Smooth muscle cell of the brain vasculature (primary cell): ENCODE measurements around the gene SH3GL3.

Experiments used
- DNase-seq: peaks from one replicate; pipeline ENCODE4 v3.0.0-alpha.2; 2012; ENCODE audit warnings: low read depth, low spot score

Gene SH3GL3

GRCh38 chr15:83462953-83463433, 15.9 kb downstream of the SH3GL3 start:
- no peak for DNase-seq

GRCh38 chr15:83470887-83471286, 23.7 kb downstream of the SH3GL3 start:
- DNase-seq: no peak

- no peak for DNase-seq
These were observed 24.2 kb downstream of the SH3GL3 start for GRCh38 chr15:83471307-83471866.

DNA sequence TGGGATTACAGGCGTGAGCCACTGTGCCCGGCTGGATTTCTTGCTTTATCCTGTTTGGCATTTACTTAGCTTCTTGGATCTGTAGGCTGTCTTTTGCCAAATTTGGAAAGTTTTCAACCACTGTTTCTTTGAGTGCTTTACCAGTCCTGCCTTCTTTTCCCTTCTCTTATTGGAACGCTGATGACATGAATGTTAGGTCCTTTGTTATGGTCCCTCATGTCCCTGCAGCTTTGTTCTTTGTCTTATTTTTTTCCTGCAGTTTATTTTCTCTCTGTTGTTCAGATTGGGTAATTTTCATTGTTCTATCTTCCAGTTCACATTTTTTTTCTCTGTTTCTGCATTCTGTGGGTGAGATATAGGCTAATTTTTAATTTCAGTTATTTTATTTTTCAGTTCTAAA, 25.0 kb downstream of the SH3GL3 start:
- DNase-seq: no peak

DNA sequence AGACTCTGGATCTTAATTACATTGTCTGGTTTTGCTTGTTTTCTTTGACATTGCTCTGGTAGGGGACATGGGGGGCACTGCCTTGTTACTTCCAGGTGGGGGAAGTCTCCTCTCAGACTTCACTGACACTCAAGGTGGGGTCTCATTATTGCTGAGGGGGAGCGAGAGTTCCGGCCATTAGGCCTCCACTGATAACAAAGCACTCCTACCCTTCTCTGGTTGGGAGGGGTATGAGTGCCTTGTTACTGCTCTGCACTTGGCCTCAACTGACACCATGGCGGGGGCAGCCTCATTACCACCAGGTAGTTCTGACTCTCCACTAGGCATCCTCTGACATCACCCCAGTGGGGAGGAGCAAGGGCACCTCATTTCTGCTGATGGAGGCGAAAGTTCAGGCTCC, 25.7 kb downstream of the SH3GL3 start:
- DNase-seq: no peak

- no peak for DNase-seq
These were observed 27.4 kb downstream of the SH3GL3 start for GRCh38 chr15:83474578-83474977.

GRCh38 chr15:83475551-83475950, 28.4 kb downstream of the SH3GL3 start:
- DNase-seq: no peak

- no peak for DNase-seq
These were observed 28.9 kb downstream of the SH3GL3 start for GRCh38 chr15:83476066-83476465.

- no peak for DNase-seq
These were observed 29.6 kb downstream of the SH3GL3 start for GRCh38 chr15:83476708-83477107.

GRCh38 chr15:83477172-83477807, 30.1 kb downstream of the SH3GL3 start:
- DNase-seq: no peak

DNA sequence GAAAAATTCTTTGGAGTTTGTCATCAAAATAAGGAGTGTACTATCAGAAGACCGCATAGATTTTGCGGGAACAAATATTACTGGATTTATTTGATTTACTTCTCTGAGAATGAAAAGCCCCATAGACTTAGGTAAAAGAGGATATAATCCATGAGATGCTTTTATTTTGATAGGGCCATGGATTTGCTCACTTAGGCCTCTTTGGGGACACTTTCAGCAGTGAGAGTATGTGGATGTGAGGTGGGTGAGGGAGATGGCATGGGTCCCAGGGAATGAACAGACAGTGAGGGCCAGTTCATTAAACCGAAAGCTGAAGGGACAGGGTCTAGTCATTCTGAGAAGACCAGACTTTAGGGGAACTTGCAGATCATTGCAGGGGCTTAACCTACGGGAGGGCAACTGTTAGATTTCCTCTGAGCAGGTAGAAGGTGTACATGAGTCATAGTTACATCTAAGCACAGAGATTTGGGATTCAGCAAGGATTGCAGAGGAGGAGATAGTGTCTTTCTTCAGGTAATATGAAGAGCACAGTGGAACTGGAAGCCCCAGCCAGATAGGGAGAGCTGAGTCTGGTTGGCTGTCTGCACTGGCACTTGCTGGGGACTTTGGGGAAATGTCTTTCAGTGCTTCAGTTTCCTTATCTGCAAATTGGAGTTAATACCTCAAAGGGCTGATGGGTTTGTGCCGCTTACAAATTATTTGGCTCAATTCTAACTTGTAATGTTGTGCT, 30.8 kb downstream of the SH3GL3 start:
- no peak for DNase-seq

GRCh38 chr15:83483612-83484011, 36.5 kb downstream of the SH3GL3 start:
- no peak for DNase-seq

- DNase-seq: no peak
These were observed 37.5 kb downstream of the SH3GL3 start for GRCh38 chr15:83484636-83485035.

- DNase-seq: no peak
These were observed 39.2 kb downstream of the SH3GL3 start for GRCh38 chr15:83486363-83486762.

DNA sequence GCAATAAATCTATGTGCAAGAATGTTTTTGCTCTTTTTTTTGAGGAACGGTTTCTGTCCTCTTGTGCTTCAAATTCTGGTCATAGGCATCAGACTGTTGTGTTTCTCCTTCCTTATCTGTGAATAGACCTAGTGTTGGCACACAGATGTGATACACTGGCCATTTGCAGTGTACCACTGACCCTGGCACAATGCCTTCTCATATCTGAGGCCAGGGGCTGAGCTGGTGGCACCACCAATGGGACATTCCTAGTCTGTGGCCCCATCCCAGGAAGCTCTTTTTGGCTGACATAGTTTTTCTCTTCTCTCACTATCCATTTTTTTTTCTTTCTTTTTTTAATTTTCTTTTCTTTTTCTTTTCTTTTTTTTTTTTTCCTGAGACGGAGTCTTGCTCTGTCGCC, 40.4 kb downstream of the SH3GL3 start:
- no peak for DNase-seq

- no peak for DNase-seq
These were observed 42.5 kb downstream of the SH3GL3 start for GRCh38 chr15:83489690-83490089.

DNA sequence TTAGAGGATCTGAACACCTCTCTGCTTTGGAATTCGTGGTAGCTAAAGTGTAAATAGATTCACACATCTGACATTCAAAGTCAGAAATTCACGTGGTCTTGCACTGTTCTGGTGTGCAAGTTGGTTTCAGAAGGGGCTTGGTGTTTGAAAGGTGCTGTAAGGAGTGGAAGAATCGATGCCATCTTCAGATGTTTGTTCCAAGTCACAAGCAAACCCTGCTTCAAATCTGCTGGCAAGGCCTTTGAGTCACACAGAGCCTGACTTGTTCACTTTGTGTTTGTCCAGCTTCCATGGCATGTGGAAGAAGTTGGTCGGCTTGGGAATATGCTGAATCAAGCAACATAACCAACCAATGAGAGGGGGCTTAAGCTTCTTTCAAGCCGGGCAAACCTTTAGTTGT, 44.3 kb downstream of the SH3GL3 start:
- no peak for DNase-seq

DNA sequence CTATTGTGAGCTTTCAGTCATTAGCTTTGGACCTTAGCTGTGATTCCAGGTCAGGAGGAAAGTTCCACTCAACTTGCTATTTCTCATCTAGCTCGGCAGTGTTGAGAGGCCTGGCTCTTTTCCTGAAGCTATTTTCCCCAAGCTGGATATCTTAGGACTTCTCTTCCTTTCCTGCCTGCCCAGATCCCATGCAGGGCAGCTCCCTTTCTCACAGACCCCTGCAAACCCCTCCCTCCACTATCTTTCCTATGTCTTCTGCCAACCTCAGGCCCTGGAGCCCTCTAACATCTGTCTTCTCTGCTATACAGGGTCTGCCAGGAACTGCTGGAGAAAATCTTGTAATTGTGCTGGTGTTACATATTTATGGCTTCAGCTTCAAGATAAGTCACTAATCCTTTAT, 49.6 kb downstream of the SH3GL3 start:
- no peak for DNase-seq

GRCh38 chr15:83498374-83498773, 51.2 kb downstream of the SH3GL3 start:
- no peak for DNase-seq

GRCh38 chr15:83498801-83499200, 51.7 kb downstream of the SH3GL3 start:
- no peak for DNase-seq

GRCh38 chr15:83499476-83499875, 52.3 kb downstream of the SH3GL3 start:
- DNase-seq: no peak

- DNase-seq: no peak
These were observed 56.6 kb downstream of the SH3GL3 start for GRCh38 chr15:83503595-83504364.
